Chondrocyte (in vitro differentiated cells): ENCODE measurements around the gene OTUD6A. TPM values are rescaled to one million over a fixed set of nuclear protein-coding genes. Genes with fewer than 3 reads are reported as not detected.

Experiments used
- DNase-seq: peaks from one replicate; pipeline ENCODE4 v3.0.0; 2021; ENCODE audit warnings: mixed read lengths, low spot score
- H3K27ac Mint-ChIP-seq: one replicate; pipeline ENCODE4 v1.8.0; 2021; ENCODE audit warnings: mild to moderate bottlenecking, moderate library complexity, mixed read lengths; ENCODE audit not compliant: unreplicated experiment
- H3K27me3 Mint-ChIP-seq: 2 replicates; pipeline ENCODE4 v1.8.0; 2021; ENCODE audit warnings: low read depth, mixed read lengths
- H3K36me3 Mint-ChIP-seq: 2 replicates; pipeline ENCODE4 v1.8.0; 2021; ENCODE audit warnings: low read depth, mixed read lengths
- H3K4me1 Mint-ChIP-seq: 2 replicates; pipeline ENCODE4 v1.8.0; 2021; ENCODE audit warnings: low read depth, mild to moderate bottlenecking, mixed read lengths
- H3K4me3 Mint-ChIP-seq: one replicate; pipeline ENCODE4 v1.8.0; 2021; ENCODE audit warnings: mild to moderate bottlenecking, moderate library complexity, mixed read lengths; ENCODE audit not compliant: unreplicated experiment
- H3K9me3 Mint-ChIP-seq: 2 replicates; pipeline ENCODE4 v1.8.0; 2021; ENCODE audit warnings: low read depth, mixed read lengths
- CTCF ChIP-seq: fragments of 200-600 bp; sonication (generic); IDR thresholded peaks from 2 replicates; pipeline ENCODE4 v1.5.0; 2021; ENCODE audit warnings: antibody characterized with exemption, mild to moderate bottlenecking, moderate library complexity
- total RNA-seq: library from RNA; stranded (reverse); gene quantifications from 3 replicates; pipeline ENCODE4 v1.2.1, GENCODE V29; 2021

The OTUD6A gene
- total RNA-seq, 1 donor from 2014 or later = not detected

DNA sequence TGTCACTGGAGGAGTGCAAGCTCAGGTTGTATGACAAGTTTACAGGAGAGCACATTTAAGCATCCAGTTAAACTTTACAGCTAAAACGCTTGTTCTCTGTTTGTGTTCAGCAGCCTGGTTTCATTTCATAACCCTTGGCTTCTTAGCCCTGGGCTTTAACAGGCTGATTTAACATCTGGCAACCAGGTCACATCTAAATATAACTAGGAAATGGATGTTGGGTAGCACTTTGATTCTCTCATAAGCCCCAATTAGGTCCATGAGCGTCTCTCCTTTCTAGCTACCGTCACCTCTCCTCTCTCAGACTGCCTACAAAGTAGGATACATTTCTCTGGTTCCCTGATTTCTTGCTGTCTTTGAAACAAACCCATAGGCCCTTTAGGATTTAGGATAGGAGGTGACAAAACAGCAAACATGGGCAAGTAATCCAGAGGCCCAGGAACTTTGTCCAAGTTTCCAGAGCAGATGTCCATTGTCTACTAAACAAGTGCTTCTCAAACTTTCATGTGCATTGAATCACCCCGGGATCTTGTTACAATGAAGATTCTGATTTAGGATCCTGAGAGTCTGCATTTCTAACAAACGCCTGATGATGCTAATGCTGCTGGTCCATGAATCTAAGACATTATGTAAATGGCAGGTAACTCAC lies 22.5 kb downstream of the OTUD6A start:
- no peak overlapping the region for H3K4me3 Mint-ChIP-seq
- no peaks in the 10 kb centered on the region for H3K9me3 Mint-ChIP-seq
- no peak for TF ChIP-seq CTCF
- no peaks in the 10 kb centered on the region for H3K36me3 Mint-ChIP-seq
- H3K27ac Mint-ChIP-seq = no peak overlapping the region
- no peak for DNase-seq
- peaks cover 7% of the 10 kb centered on the region for H3K4me1 Mint-ChIP-seq
- H3K27me3 Mint-ChIP-seq = no peaks in the 10 kb centered on the region

GRCh38 chrX:70087857-70088630 lies 25.8 kb downstream of the OTUD6A start:
- H3K27me3 Mint-ChIP-seq = no peaks in the 10 kb centered on the region
- no peaks in the 10 kb centered on the region for H3K9me3 Mint-ChIP-seq
- H3K36me3 Mint-ChIP-seq = no peaks in the 10 kb centered on the region
- H3K27ac Mint-ChIP-seq = no peak overlapping the region
- no peak for TF ChIP-seq CTCF
- H3K4me1 Mint-ChIP-seq = peaks cover 7% of the 10 kb centered on the region
- no peak overlapping the region for H3K4me3 Mint-ChIP-seq
- DNase-seq = no peak

DNA sequence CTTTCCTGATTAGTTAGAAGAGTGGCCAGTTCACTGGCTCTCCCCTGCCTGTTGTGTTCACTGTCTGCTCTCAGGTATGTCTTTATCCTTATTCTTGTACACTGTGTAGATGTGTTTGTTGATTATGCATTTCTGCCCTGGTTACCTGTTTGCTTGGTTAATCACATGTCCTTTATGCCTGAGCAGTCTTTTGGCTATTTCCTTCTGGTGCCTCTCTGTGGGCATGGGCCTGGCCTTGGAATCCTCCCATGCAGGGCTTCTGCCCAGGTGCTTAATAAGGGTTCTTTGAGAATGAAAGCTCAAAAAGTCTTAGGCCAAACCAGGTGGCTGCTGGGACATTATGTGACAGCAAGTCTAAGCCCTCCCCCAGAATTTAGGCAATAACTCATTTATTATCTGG lies 26.5 kb downstream of the OTUD6A start:
- Mint-ChIP-seq H3K27ac (no peak overlapping the region), H3K4me3 (no peak overlapping the region), H3K27me3 (no peaks in the 10 kb centered on the region), H3K9me3 (peaks cover 3% of the 10 kb centered on the region), H3K4me1 (peaks cover 7% of the 10 kb centered on the region), H3K36me3 (no peaks in the 10 kb centered on the region)
- no peak for DNase-seq
- no peak for TF ChIP-seq CTCF

DNA sequence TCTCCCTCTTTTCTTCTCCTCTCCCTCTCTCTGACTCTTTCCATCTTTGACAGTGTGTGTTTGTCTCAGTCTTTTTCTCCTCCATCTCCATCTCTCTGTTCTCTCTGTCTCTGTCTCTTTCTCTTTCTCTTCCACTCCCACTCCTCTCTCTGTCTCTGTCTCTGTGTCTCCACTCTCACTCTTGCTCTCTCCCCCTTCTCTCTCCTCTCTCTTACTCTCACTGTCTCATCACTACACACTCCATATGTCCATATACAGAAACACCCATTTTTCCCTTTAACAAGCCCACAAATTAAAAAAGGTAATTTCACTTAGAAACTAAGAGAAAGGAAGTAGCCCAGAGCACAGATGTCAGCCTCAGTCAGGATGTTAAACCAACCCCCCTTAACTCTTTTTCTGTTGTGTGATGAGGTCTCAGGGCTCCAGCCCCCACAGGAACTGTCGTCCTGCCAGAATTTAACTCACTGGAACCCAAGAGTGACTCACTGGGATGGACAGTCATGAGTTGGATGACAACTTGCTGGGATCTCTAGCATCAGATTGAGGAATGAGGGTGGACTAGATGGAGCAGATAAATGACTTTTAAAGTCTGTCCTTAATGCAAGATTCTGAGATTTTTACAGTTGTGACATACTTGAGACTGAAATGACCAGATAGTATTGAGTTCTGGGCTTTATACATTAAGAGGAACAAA lies 27.5 kb downstream of the OTUD6A start:
- Mint-ChIP-seq H3K27me3 (no peaks in the 10 kb centered on the region), H3K27ac (no peak overlapping the region), H3K4me1 (peaks cover 7% of the 10 kb centered on the region), H3K4me3 (no peak overlapping the region), H3K9me3 (peaks cover 3% of the 10 kb centered on the region), H3K36me3 (no peaks in the 10 kb centered on the region)
- TF ChIP-seq CTCF = no peak
- no peak for DNase-seq

- H3K4me3 Mint-ChIP-seq = no peak overlapping the region
- H3K9me3 Mint-ChIP-seq = peaks cover 3% of the 10 kb centered on the region
- H3K27me3 Mint-ChIP-seq = no peaks in the 10 kb centered on the region
- peaks cover 7% of the 10 kb centered on the region for H3K4me1 Mint-ChIP-seq
- no peaks in the 10 kb centered on the region for H3K36me3 Mint-ChIP-seq
- no peak for DNase-seq
- TF ChIP-seq CTCF = no peak
- no peak overlapping the region for H3K27ac Mint-ChIP-seq
Observed at GRCh38 chrX:70092247-70092646, 30.0 kb downstream of the OTUD6A start.
